Astrocyte of the cerebellum (primary cell): Measurements from ENCODE around the gene DOHH.

ENCODE experiments used
- DNase-seq: peaks from one replicate; pipeline ENCODE4 v3.0.0-alpha.2; 2011; ENCODE audit warnings: low read depth
- H3K4me3 ChIP-seq: 2 replicates; pipeline ENCODE4 v1.5.1; 2011; ENCODE audit warnings: mild to moderate bottlenecking, low read depth, low read length, moderate library complexity
- in situ Hi-C: cut with HindIII; loops from 2 replicates; pipeline ENCODE4 v1.10.0; 2017; ENCODE audit warnings: low sequenced_read_pairs
- TF ChIP-seq, protein P1 (sequence below): IDR thresholded peaks from 2 replicates; pipeline ENCODE4 v1.5.1; 2012; ENCODE audit warnings: low read length, low read depth, moderate library complexity, mild to moderate bottlenecking; ENCODE audit errors: missing control alignments

DOHH gene

DNA sequence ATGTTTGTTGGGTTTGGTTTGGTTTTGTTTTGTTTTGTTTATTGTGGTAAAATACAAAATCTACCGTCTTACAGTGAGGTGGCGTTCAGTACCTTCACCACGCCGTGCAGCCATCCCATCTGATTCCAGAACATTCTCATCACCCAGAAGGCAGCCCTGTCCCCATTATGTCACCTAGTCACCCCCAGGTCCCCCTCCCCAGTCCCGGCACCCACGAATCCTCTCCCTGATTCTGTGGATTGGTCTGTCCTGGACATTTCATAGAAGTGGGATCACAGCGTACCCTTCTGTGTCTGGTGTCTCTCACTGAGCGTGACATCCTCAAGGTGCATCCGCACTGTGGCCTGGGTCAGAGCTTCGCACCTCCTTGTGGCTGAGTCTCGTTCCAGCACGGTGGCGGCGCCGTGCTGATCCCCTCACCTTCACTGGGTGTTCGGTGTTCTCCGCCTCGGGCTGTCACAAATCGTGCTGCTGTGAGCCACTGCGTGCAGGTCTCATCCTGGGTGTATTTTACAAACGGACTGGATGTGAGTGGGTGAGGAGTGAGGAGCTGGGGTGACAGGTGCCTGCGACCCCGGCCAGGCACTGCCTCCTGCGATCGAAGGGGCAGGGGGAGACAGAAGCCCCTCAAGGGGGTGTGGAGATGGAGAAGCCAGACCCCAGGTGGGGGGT is 37.9 kb upstream of the DOHH start:
- TF ChIP-seq, protein P1, sequence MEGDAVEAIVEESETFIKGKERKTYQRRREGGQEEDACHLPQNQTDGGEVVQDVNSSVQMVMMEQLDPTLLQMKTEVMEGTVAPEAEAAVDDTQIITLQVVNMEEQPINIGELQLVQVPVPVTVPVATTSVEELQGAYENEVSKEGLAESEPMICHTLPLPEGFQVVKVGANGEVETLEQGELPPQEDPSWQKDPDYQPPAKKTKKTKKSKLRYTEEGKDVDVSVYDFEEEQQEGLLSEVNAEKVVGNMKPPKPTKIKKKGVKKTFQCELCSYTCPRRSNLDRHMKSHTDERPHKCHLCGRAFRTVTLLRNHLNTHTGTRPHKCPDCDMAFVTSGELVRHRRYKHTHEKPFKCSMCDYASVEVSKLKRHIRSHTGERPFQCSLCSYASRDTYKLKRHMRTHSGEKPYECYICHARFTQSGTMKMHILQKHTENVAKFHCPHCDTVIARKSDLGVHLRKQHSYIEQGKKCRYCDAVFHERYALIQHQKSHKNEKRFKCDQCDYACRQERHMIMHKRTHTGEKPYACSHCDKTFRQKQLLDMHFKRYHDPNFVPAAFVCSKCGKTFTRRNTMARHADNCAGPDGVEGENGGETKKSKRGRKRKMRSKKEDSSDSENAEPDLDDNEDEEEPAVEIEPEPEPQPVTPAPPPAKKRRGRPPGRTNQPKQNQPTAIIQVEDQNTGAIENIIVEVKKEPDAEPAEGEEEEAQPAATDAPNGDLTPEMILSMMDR = no peak
- DNase-seq = no peak
- in situ Hi-C loops = loop anchor here (5.0 kb wide), 1 partner anchor 84 kb away; no protein-coding TSS in a partner anchor
- H3K4me3 ChIP-seq = no peak overlapping the region

DNA sequence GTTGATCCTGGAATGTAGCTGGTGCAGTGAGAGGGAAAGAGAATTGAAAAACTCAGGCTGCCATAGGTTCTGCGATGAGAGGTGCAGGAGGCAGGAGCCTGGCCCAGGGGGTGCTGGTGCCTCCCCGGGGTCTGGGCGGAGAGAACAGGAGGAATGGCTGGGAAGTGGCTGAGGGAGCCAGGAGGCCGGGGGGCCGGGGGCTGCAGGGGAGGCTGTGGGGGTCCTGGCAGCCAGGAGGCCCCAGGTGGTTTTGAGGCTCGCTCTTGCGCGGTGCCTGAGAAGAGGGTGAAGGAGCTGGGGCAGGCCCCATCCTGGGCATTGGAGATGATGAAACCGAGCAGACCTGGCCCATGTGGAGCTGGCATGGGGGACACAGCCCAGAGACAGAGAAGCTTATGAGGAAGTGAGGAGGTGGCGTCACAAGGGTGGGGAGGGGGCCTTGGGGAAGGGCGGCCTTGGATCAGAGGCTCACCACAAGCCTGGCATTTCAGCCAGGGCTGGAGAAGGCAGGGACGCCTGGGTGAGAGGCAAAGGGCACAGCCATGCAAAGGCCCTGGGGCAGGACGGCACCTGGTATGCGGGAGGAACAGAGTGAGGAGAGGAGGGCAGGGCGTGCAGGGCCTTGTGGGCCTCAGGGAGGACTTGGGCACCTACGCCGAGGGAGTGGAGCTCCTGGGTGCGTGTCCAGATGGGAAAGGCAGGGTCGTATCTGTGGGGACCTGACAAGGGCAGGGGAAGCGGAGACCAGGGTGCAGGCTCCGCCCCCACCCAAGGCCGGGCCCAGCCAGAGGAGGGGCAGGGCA is 37.2 kb upstream of the DOHH start:
- DNase-seq = no peak
- no peak overlapping the region for H3K4me3 ChIP-seq
- in situ Hi-C loops = loop anchor here (5.0 kb wide), 1 partner anchor 85 kb away; no protein-coding TSS in a partner anchor
- TF ChIP-seq, protein P1 = no peak

DNA sequence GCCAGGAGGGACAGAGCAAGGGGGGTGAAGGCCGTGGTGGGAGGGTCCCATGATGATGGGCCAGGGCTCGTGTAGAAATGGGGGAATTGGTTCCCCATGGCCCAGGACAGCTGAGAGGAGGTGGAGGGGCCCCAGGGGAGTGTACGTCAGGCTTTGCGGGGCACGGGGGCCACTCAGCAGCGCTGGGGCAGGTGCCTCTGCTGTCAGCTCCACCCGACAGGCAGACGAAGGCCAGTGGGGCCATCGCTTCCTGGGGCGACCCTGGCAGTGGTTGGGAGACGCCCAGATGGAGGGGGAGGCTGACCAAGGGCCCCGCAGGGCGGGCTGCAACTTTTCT is 36.6 kb upstream of the DOHH start:
- TF ChIP-seq, protein P1 = no peak
- in situ Hi-C loops = loop anchor here (5.0 kb wide), 1 partner anchor 85 kb away; no protein-coding TSS in a partner anchor
- DNase-seq = no peak
- H3K4me3 ChIP-seq = no peak overlapping the region

DNA sequence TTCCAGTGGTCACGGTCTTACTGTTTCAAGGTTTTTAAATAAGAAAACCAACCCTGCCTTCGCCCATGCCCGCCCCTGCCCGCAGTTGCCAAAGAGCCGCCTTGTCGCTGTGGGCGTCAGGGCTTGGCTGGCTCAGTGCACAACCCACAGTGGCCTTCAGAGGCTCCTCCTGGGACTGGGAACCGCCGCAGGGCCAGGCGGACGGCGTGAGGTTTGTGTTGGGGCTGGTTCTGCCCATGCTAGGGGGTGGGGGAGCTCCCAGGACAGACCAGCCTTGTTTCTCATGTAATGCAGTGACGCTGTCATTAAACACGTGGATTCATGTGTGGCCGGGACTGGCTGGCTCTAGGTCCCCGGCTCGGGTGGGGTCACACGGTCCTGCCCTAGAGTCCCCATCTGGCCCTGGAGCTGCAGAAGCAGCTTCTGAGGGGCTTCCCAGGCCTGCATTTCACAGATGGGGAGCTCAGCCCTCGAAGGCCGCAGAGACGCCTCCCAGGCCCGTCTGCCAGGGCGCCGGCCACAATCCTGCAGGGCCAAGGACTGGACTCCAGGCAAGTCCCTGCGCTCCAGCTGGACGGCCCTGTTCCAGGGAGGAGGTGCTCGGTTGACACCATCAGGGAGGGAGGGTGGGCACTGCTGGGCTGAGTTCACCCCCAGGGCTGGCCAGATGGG is 36.1 kb upstream of the DOHH start:
- DNase-seq = no peak
- no peak overlapping the region for H3K4me3 ChIP-seq

DNA sequence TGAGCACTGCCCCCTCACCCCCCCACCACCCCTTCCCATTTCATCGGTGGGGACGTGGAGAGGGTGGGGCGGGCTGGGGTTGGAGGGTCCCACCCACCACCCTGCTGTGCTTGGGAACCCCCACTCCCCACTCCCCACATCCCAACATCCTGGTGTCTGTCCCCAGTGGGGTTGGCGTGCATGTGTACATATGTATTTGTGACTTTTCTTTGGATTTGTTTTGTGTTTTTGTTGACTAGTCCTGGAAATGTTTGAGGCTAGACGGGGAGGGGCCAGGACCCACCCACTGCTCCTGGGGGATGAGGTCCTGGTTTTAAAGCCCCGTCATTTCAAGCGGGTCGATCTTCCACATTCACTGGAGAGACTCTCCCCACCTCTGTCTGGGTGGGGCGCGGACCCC is 35.5 kb upstream of the DOHH start:
- H3K4me3 ChIP-seq = no peak overlapping the region
- in situ Hi-C loops = loop anchor here (5.0 kb wide), 1 partner anchor 86 kb away; no protein-coding TSS in a partner anchor
- DNase-seq = no peak
- TF ChIP-seq, protein P1 = no peak

More for the DNA sequence above, 36.1 kb upstream of the DOHH start:
- in situ Hi-C loops = loop anchor here (5.0 kb wide), 1 partner anchor 86 kb away; no protein-coding TSS in a partner anchor
- TF ChIP-seq, protein P1 = no peak

DNA sequence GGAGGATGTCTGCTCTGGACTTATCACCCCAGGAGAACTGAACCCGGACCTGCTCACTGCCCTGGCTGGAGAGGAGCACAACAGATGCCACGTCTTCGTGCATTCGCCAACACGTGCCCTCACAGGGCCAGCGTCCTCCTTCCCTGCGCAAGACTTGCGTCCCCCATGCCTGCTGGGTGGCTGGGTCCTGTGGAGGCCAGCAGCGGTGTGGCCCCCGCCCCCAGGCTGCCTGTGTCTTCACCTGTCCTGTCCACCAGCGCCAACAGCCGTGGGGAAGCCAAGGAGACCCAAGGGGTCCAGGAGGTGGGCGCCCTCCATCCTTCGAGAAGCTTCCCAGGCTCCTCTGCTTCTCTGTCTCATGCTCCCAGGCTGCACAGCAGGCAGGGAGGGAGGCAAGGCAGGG is 35.1 kb upstream of the DOHH start:
- DNase-seq = no peak
- no peak overlapping the region for H3K4me3 ChIP-seq

More for the DNA sequence above, 35.1 kb upstream of the DOHH start:
- in situ Hi-C loops = loop anchor here (5.0 kb wide), 1 partner anchor 87 kb away; no protein-coding TSS in a partner anchor
- TF ChIP-seq, protein P1 = no peak
